HPDE6-E6E7 (cell line): Measurements from ENCODE around the gene SLC24A4.

Experiments
- DNase-seq: peaks from one replicate; pipeline ENCODE4 v3.0.0; 2011; ENCODE audit warnings: missing footprints; ENCODE audit errors: extremely low spot score

The SLC24A4 gene

GRCh38 chr14:92316937-92317336 is 6.0 kb upstream of the SLC24A4 start:
- DNase-seq: peak; percentile 26

- DNase-seq: no peak
These were observed 5.5 kb upstream of the SLC24A4 start for GRCh38 chr14:92317511-92317910.

- no peak for DNase-seq
These were observed 1.3 kb upstream of the SLC24A4 start for GRCh38 chr14:92321701-92322100.

GRCh38 chr14:92322516-92322915 is 449 bp upstream of the SLC24A4 start:
- no peak for DNase-seq

GRCh38 chr14:92323916-92324818 is 1.2 kb downstream of the SLC24A4 start:
- no peak for DNase-seq

- no peak for DNase-seq
These were observed 2.9 kb downstream of the SLC24A4 start for GRCh38 chr14:92325835-92326234.

- no peak for DNase-seq
These were observed 5.8 kb downstream of the SLC24A4 start for GRCh38 chr14:92328664-92329255.

GRCh38 chr14:92334050-92334449 is 11.1 kb downstream of the SLC24A4 start:
- no peak for DNase-seq

GRCh38 chr14:92336363-92336762 is 13.4 kb downstream of the SLC24A4 start:
- no peak for DNase-seq

- DNase-seq: no peak
These were observed 16.5 kb downstream of the SLC24A4 start for GRCh38 chr14:92339426-92339825.

GRCh38 chr14:92340071-92340470 is 17.1 kb downstream of the SLC24A4 start:
- no peak for DNase-seq

GRCh38 chr14:92340931-92341330 is 18.0 kb downstream of the SLC24A4 start:
- no peak for DNase-seq

GRCh38 chr14:92341791-92342190 is 18.8 kb downstream of the SLC24A4 start:
- DNase-seq: no peak

- DNase-seq: no peak
These were observed 25.2 kb downstream of the SLC24A4 start for GRCh38 chr14:92348154-92348553.

GRCh38 chr14:92351750-92352149 is 28.8 kb downstream of the SLC24A4 start:
- no peak for DNase-seq

GRCh38 chr14:92352158-92352985 is 29.4 kb downstream of the SLC24A4 start:
- no peak for DNase-seq

- no peak for DNase-seq
These were observed 30.5 kb downstream of the SLC24A4 start for GRCh38 chr14:92353447-92353846.

GRCh38 chr14:92356677-92357076 is 33.7 kb downstream of the SLC24A4 start:
- DNase-seq: no peak

GRCh38 chr14:92360651-92361370 is 37.8 kb downstream of the SLC24A4 start:
- DNase-seq: no peak

- no peak for DNase-seq
These were observed 39.8 kb downstream of the SLC24A4 start for GRCh38 chr14:92362781-92363235.

- no peak for DNase-seq
These were observed 43.3 kb downstream of the SLC24A4 start for GRCh38 chr14:92366237-92366636.

GRCh38 chr14:92368001-92368400 is 45.0 kb downstream of the SLC24A4 start:
- no peak for DNase-seq
